HCT116 (cell line): ENCODE measurements around the gene KIRREL3. TPM values are rescaled to one million over a fixed set of nuclear protein-coding genes. Genes with fewer than 3 reads are reported as not detected.

Source experiments
- ATAC-seq: fragments of 200-7000 bp; cut with Tn5 transposase; 2 replicates; pipeline ENCODE4 v1.9.1; 2020; ENCODE audit warnings: mild to moderate bottlenecking, moderate library complexity
- BruUV-seq: library from RNA; stranded (reverse); fragments of 400-500 nt; replicated peaks from 2 replicates; lab custom pipeline; 2021; lab: Mats Ljungman, UMichigan
- CTCF ChIA-PET: fragments of 300-600 bp; sonication (Branson Sonifier 250); formaldehyde crosslinking; loops from one replicate; lab custom pipeline; 2021; ENCODE audit warnings: antibody characterized with exemption; lab: Charles Lee
- POLR2A ChIA-PET: fragments of 300-600, 350-600 bp; sonication (Branson Sonifier 250); formaldehyde crosslinking; loops from one replicate; lab custom pipeline; 2021; ENCODE audit warnings: antibody characterized with exemption; lab: Charles Lee
- RAD21 ChIA-PET, 2 experiments: fragments of 300-600 bp; sonication (Branson Sonifier 250); formaldehyde crosslinking; loops; one replicate each; lab custom pipeline; 2023; ENCODE audit warnings: low total read pairs in 2 of 2; ENCODE audit not compliant: uncharacterized antibody in 2 of 2, unreplicated experiment in 2 of 2, low non-redundant PET in 1 of 2; lab: Charles Lee
- DNase-seq: peaks from one replicate; pipeline ENCODE4 v3.0.0-alpha.2; 2010; ENCODE audit warnings: low read depth, low spot score
- H2AFZ ChIP-seq: fragments of 200-600 bp; shearing (Covaris generic), sonication (generic); 2 replicates; pipeline ENCODE4 v1.6.1; 2017; ENCODE audit warnings: low read depth, mixed run types, mixed read lengths, antibody characterized with exemption, low read length; ENCODE audit not compliant: poor library complexity, severe bottlenecking
- H3K27ac ChIP-seq: 2 replicates; pipeline ENCODE4 v1.5.1; 2012; ENCODE audit warnings: low read depth, low read length
- H3K27me3 ChIP-seq: fragments of 200-600 bp; sonication (generic); 2 replicates; pipeline ENCODE4 v1.6.1; 2016; ENCODE audit warnings: mixed run types, low read length, mixed read lengths; ENCODE audit not compliant: insufficient read depth
- H3K36me3 ChIP-seq, 2 experiments: fragments of 200-500 bp in 1 of 2; fragments of 200-600 bp in 1 of 2; sonication (Bioruptor generic) in 1 of 2; sonication (generic) in 1 of 2; 2 replicates each; pipeline versions ENCODE4 v1.5.1 to v1.6.1; 2014 to 2016; ENCODE audit warnings: low read length in 2 of 2, inconsistent platforms in 1 of 2, mixed read lengths in 1 of 2, mixed run types in 1 of 2; ENCODE audit not compliant: insufficient read depth in 2 of 2, control insufficient read depth in 1 of 2
- H3K4me1 ChIP-seq, 2 experiments: fragments of 200-600 bp in 1 of 2; sonication (generic) in 1 of 2; 2 replicates each; pipeline versions ENCODE4 v1.5.1 to v1.6.1; 2012 to 2017; ENCODE audit warnings: low read length in 2 of 2, inconsistent platforms in 1 of 2, mild to moderate bottlenecking in 1 of 2, mixed read lengths in 1 of 2, mixed run types in 1 of 2, moderate library complexity in 1 of 2; ENCODE audit not compliant: insufficient read depth in 2 of 2, control insufficient read depth in 1 of 2
- H3K4me2 ChIP-seq: fragments of 200-600 bp; sonication (generic); 2 replicates; pipeline ENCODE4 v1.6.1; 2017; ENCODE audit warnings: mixed run types, low read length, mixed read lengths
- H3K4me3 ChIP-seq, 2 experiments: fragments of 200-600 bp in 1 of 2; sonication (generic) in 1 of 2; replicated peaks in 1 of 2; 2 replicates each; pipeline ENCODE4 v1.5.1; 2011 to 2016; ENCODE audit warnings: low read length in 2 of 2, control low read depth in 1 of 2, low read depth in 1 of 2, mild to moderate bottlenecking in 1 of 2, mixed read lengths in 1 of 2, mixed run types in 1 of 2
- H3K79me2 ChIP-seq: fragments of 200-600 bp; sonication (generic); 2 replicates; pipeline ENCODE4 v1.6.1; 2017; ENCODE audit warnings: mild to moderate bottlenecking, mixed run types, low read length, moderate library complexity, mixed read lengths; ENCODE audit not compliant: insufficient read depth
- H3K9ac ChIP-seq: fragments of 200-600 bp; sonication (generic); 2 replicates; pipeline ENCODE4 v1.6.1; 2016; ENCODE audit warnings: low read length, mixed read lengths
- H3K9me2 ChIP-seq: fragments of 200-600 bp; sonication (generic), shearing (Covaris generic); 2 replicates; pipeline ENCODE4 v1.6.1; 2017; ENCODE audit warnings: mixed run types, mild to moderate bottlenecking, moderate library complexity; ENCODE audit not compliant: insufficient read depth
- H3K9me3 ChIP-seq, 2 experiments: fragments of 200-500 bp in 1 of 2; fragments of 200-600 bp in 1 of 2; sonication (Bioruptor generic) in 1 of 2; sonication (generic) in 1 of 2; 2 replicates each; pipeline ENCODE4 v1.6.1; 2014 to 2017; ENCODE audit warnings: low read length in 2 of 2, mixed read lengths in 2 of 2, inconsistent platforms in 1 of 2, low read depth in 1 of 2, mild to moderate bottlenecking in 1 of 2, mixed run types in 1 of 2, moderate library complexity in 1 of 2; ENCODE audit not compliant: control insufficient read depth in 1 of 2, insufficient read depth in 1 of 2
- H4K20me1 ChIP-seq: fragments of 200-600 bp; sonication (generic), shearing (Covaris generic); 2 replicates; pipeline ENCODE4 v1.6.1; 2017; ENCODE audit warnings: mixed run types, mild to moderate bottlenecking, moderate library complexity; ENCODE audit not compliant: insufficient read depth
- EGR1 ChIP-seq: IDR thresholded peaks from 2 replicates; pipeline ENCODE4 v1.6.1; 2012; ENCODE audit warnings: low read depth
- EZH2 ChIP-seq: fragments of 200-600 bp; sonication (generic); IDR thresholded peaks from 2 replicates; pipeline ENCODE4 v1.6.1; 2017; ENCODE audit warnings: antibody characterized with exemption, mixed run types
- JUND ChIP-seq: IDR thresholded peaks from 2 replicates; pipeline ENCODE4 v1.6.1; 2012
- POLR2AphosphoS5 ChIP-seq: IDR thresholded peaks from 2 replicates; pipeline ENCODE4 v1.6.1; 2011; ENCODE audit warnings: mild to moderate bottlenecking, low read depth, low read length, moderate library complexity
- RAD21 ChIP-seq: IDR thresholded peaks from 2 replicates; pipeline ENCODE4 v1.6.1; 2012; ENCODE audit warnings: low read depth, mild to moderate bottlenecking
- SIN3A ChIP-seq: IDR thresholded peaks from 2 replicates; pipeline ENCODE4 v1.6.1; 2012; ENCODE audit warnings: low read depth
- YY1 ChIP-seq: IDR thresholded peaks from 2 replicates; pipeline ENCODE4 v1.6.1; 2011; ENCODE audit warnings: low read length, low read depth, moderate library complexity, mild to moderate bottlenecking; ENCODE audit not compliant: insufficient replicate concordance; ENCODE audit errors: extremely low read depth
- intact Hi-C: fragments of 100-400 bp; cut with micrococcal nuclease; formaldehyde crosslinking; loops from 2 replicates; pipeline ENCODE4 v1.10.0; 2022
- total RNA-seq: library from RNA; stranded (reverse); gene quantifications from one replicate; pipeline ENCODE4 v1.2.1, GENCODE V29; 2021; ENCODE audit not compliant: unreplicated experiment
- TF ChIP-seq, protein P1 (sequence below): IDR thresholded peaks from 2 replicates; pipeline ENCODE4 v1.6.1; 2011; ENCODE audit warnings: mild to moderate bottlenecking, low read length, moderate library complexity; ENCODE audit not compliant: insufficient replicate concordance; ENCODE audit errors: extremely low read depth
- TF ChIP-seq, protein P2 (sequence below): IDR thresholded peaks from 2 replicates; pipeline ENCODE4 v1.6.1; 2012

KIRREL3 gene
- total RNA-seq, 1 experiment from 2014 or later = not detected

DNA sequence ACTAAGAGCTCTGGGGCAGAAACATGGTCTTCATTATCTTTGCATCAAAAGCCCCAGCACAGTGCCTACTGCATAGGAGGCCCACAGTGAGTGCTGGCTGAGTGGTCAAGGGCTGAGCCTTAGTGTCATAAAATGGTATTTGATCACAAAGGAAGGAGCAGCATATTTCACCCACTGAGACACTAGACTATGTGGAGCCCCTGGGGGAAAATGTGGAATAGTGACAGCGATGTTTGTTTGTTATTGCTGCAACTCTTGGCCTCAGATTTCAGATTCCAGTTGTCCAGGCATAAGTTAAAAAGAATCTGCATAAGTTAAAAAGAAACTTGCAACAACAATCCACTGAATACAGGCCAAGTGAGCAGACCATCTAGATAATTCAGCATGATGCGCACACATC, 7.0 kb downstream of the KIRREL3 start:
- no peaks in the 10 kb centered on the region for H4K20me1 ChIP-seq
- TF ChIP-seq EGR1 (no peak), SIN3A (no peak)
- TF ChIP-seq, protein P1, sequence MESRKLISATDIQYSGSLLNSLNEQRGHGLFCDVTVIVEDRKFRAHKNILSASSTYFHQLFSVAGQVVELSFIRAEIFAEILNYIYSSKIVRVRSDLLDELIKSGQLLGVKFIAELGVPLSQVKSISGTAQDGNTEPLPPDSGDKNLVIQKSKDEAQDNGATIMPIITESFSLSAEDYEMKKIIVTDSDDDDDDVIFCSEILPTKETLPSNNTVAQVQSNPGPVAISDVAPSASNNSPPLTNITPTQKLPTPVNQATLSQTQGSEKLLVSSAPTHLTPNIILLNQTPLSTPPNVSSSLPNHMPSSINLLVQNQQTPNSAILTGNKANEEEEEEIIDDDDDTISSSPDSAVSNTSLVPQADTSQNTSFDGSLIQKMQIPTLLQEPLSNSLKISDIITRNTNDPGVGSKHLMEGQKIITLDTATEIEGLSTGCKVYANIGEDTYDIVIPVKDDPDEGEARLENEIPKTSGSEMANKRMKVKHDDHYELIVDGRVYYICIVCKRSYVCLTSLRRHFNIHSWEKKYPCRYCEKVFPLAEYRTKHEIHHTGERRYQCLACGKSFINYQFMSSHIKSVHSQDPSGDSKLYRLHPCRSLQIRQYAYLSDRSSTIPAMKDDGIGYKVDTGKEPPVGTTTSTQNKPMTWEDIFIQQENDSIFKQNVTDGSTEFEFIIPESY = no peak
- TF ChIP-seq, protein P2, sequence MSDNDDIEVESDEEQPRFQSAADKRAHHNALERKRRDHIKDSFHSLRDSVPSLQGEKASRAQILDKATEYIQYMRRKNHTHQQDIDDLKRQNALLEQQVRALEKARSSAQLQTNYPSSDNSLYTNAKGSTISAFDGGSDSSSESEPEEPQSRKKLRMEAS = no peak
- DNase-seq (no peak), ATAC-seq (no peak)
- H3K79me2 ChIP-seq = no peaks in the 10 kb centered on the region
- no peak overlapping the region for H3K4me3 ChIP-seq
- ChIA-PET POLR2A (no interaction called here), RAD21 (no interaction called here), CTCF (no interaction called here)
- H3K4me1 ChIP-seq = no peaks in the 10 kb centered on the region
- no peaks in the 10 kb centered on the region for H3K36me3 ChIP-seq
- no peak overlapping the region for H3K27ac ChIP-seq
- BruUV-seq = no TSS peak
- peaks cover 3% of the 10 kb centered on the region; the same call in 1 of the 2 replicates for H3K27me3 ChIP-seq
- H3K4me2 ChIP-seq = no peak overlapping the region
- no peak overlapping the region for H2AFZ ChIP-seq
- no peak overlapping the region for H3K9ac ChIP-seq
- no peaks in the 10 kb centered on the region for H3K9me3 ChIP-seq
- no peaks in the 10 kb centered on the region for H3K9me2 ChIP-seq
- intact Hi-C loops = no loop called here

DNA sequence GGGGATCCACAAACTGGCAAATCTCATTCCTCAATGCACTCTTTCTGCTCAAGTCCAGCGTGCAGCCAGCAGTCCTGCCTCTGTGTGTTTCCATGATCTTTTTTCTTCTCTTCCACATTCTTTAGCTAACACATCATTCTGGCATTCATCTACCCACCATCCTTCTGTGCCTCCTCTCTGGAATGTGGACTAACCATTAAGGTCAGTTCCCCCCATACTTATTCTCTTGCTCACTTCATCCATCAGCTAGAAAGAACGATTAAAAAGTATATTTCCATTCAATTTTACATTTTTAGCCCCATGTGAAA, 7.8 kb downstream of the KIRREL3 start:
- Histone ChIP-seq H3K27ac (no peak overlapping the region), H3K4me1 (no peaks in the 10 kb centered on the region), H3K9me3 (no peaks in the 10 kb centered on the region), H3K27me3 (0 out of 2 replicates have a peak, but pooled peaks cover 3% of the 10 kb centered on the region), H3K4me2 (no peak overlapping the region), H3K4me3 (no peak overlapping the region), H2AFZ (no peak overlapping the region), H3K9me2 (no peaks in the 10 kb centered on the region), H3K36me3 (no peaks in the 10 kb centered on the region), H4K20me1 (no peaks in the 10 kb centered on the region), H3K79me2 (no peaks in the 10 kb centered on the region), H3K9ac (no peak overlapping the region)
- RAD21 ChIA-PET = no interaction called here
- ATAC-seq (no peak), DNase-seq (no peak)
- POLR2A ChIA-PET = no interaction called here
- intact Hi-C loops = no loop called here
- CTCF ChIA-PET = no interaction called here
- TF ChIP-seq JUND = no peak
- TF ChIP-seq POLR2AphosphoS5 = no peak
- no peak for TF ChIP-seq YY1
- TF ChIP-seq RAD21 = no peak
- TF ChIP-seq, protein P2 = no peak
- TF ChIP-seq EZH2 = no peak
- BruUV-seq = no TSS peak
